AG04449 (cell line): ENCODE measurements around the gene TTC33.
"Not testable (repeated sequence)": the region's sequence is repeated elsewhere in the genome, so short reads cannot be mapped to it uniquely, and the experiment has no call there.

Source experiments
- CTCF ChIA-PET: fragments of 350-600 bp; formaldehyde crosslinking; extraction: SDS; loops from one replicate; lab custom pipeline; 2021; ENCODE audit warnings: antibody characterized with exemption; lab: Yijun Ruan, JAX
- POLR2A ChIA-PET: fragments of 400-600, 350-600 bp; formaldehyde crosslinking; extraction: SDS; loops from one replicate; lab custom pipeline; 2020; ENCODE audit warnings: antibody characterized with exemption, inconsistent platforms; lab: Yijun Ruan, JAX
- DNase-seq: peaks from one replicate; pipeline ENCODE4 v3.0.0-alpha.2; 2010; ENCODE audit warnings: low read depth, low spot score
- H3K4me3 ChIP-seq: 2 replicates; pipeline ENCODE4 v1.5.1; 2011; ENCODE audit warnings: low read depth, mild to moderate bottlenecking, control low read depth, low read length
- CTCF ChIP-seq: IDR thresholded peaks from one replicate; pipeline ENCODE4 v1.5.1; 2011; ENCODE audit warnings: mild to moderate bottlenecking, moderate library complexity, low read length, control low read depth, inconsistent platforms; ENCODE audit not compliant: insufficient read depth; ENCODE audit errors: missing control alignments

The TTC33 gene

GRCh38 chr5:40594811-40595210 is 160.9 kb downstream of the TTC33 start:
- ChIA-PET CTCF (no interaction called here), POLR2A (no interaction called here)
- TF ChIP-seq CTCF: no peak
- no peak for DNase-seq
- H3K4me3 ChIP-seq: no peak overlapping the region

GRCh38 chr5:40591727-40592396 is 163.9 kb downstream of the TTC33 start:
- H3K4me3 ChIP-seq, POLR2A ChIA-PET, DNase-seq, CTCF ChIA-PET: not testable (repeated sequence)

GRCh38 chr5:40587376-40587775 is 168.4 kb downstream of the TTC33 start:
- DNase-seq: peak; percentile 16
- no peak overlapping the region for H3K4me3 ChIP-seq
- ChIA-PET CTCF (no interaction called here), POLR2A (no interaction called here)
- no peak for TF ChIP-seq CTCF

GRCh38 chr5:40585537-40586267 is 170.1 kb downstream of the TTC33 start:
- POLR2A ChIA-PET: no interaction called here
- no peak for TF ChIP-seq CTCF
- no peak for DNase-seq
- CTCF ChIA-PET: no interaction called here
- H3K4me3 ChIP-seq: no peak overlapping the region

- no peak for TF ChIP-seq CTCF
- no peak for DNase-seq
- CTCF ChIA-PET: no interaction called here
- POLR2A ChIA-PET: no interaction called here
- no peak overlapping the region for H3K4me3 ChIP-seq
These were observed 171.7 kb downstream of the TTC33 start for GRCh38 chr5:40584054-40584453.

GRCh38 chr5:40578501-40579451 is 177.0 kb downstream of the TTC33 start:
- CTCF ChIA-PET: interaction anchor here (2.4 kb wide), 1 partner anchor 10 kb away, joined by 5 read pairs; no protein-coding TSS in a partner anchor
- no peak overlapping the region for H3K4me3 ChIP-seq
- POLR2A ChIA-PET: interaction anchor here (0.6 kb wide), 1 partner anchor 9 kb away, joined by 3 read pairs; no protein-coding TSS in a partner anchor
- DNase-seq: no peak
- TF ChIP-seq CTCF: no peak
